Loucy (cell line): Measurements from ENCODE around the gene FGFRL1.

Experiments
- H2AFZ ChIP-seq: fragments of 200-600 bp; sonication (generic); 2 replicates; pipeline ENCODE4 v1.6.0; 2016; ENCODE audit warnings: antibody characterized with exemption, mild to moderate bottlenecking, low read length, moderate library complexity
- H3F3A ChIP-seq: fragments of 200-600 bp; 2 replicates; pipeline ENCODE4 v1.6.0; 2016; ENCODE audit warnings: antibody characterized with exemption, low read depth, mild to moderate bottlenecking
- H3K27me3 ChIP-seq: fragments of 200-600 bp; sonication (generic); 2 replicates; pipeline ENCODE4 v1.6.1; 2014; ENCODE audit warnings: low read length, mild to moderate bottlenecking; ENCODE audit not compliant: insufficient read depth, poor library complexity, severe bottlenecking
- H3K36me3 ChIP-seq: fragments of 200-600 bp; sonication (generic); 2 replicates; pipeline ENCODE4 v1.6.1; 2016; ENCODE audit warnings: low read length; ENCODE audit not compliant: insufficient read depth
- H3K4me1 ChIP-seq: fragments of 200-600 bp; sonication (generic); 2 replicates; pipeline ENCODE4 v1.5.1; 2014; ENCODE audit warnings: low read length, mild to moderate bottlenecking; ENCODE audit not compliant: insufficient read depth, poor library complexity, severe bottlenecking
- H3K4me2 ChIP-seq: fragments of 200-600 bp; sonication (generic); 2 replicates; pipeline ENCODE4 v1.6.0; 2014; ENCODE audit warnings: antibody characterized with exemption, low read length, low read depth, mild to moderate bottlenecking; ENCODE audit not compliant: poor library complexity, severe bottlenecking
- H3K4me3 ChIP-seq: fragments of 200-600 bp; sonication (generic); 2 replicates; pipeline ENCODE4 v1.5.1; 2014; ENCODE audit warnings: low read length, mild to moderate bottlenecking, mixed read lengths; ENCODE audit not compliant: poor library complexity, severe bottlenecking
- H3K79me2 ChIP-seq: fragments of 200-600 bp; sonication (generic); 2 replicates; pipeline ENCODE4 v1.6.1; 2014; ENCODE audit warnings: low read length; ENCODE audit not compliant: insufficient read depth
- H3K9ac ChIP-seq: fragments of 200-600 bp; sonication (generic); 2 replicates; pipeline ENCODE4 v1.6.0; 2014; ENCODE audit warnings: mild to moderate bottlenecking, low read depth, low read length, moderate library complexity; ENCODE audit not compliant: poor library complexity, severe bottlenecking
- H3K9me2 ChIP-seq: fragments of 200-600 bp; sonication (generic); replicated peaks from 2 replicates; pipeline ENCODE4 v1.6.1; 2016; ENCODE audit warnings: low read depth, low read length, mixed read lengths
- H3K9me3 ChIP-seq: fragments of 200-600 bp; sonication (generic); 2 replicates; pipeline ENCODE4 v1.6.1; 2014; ENCODE audit warnings: mild to moderate bottlenecking, antibody characterized with exemption, low read length, low read depth; ENCODE audit not compliant: insufficient read depth
- H4K20me1 ChIP-seq: fragments of 200-600 bp; sonication (generic); 2 replicates; pipeline ENCODE4 v1.6.0; 2014; ENCODE audit warnings: antibody characterized with exemption, low read length, mild to moderate bottlenecking; ENCODE audit not compliant: insufficient read depth, poor library complexity, severe bottlenecking
- CTCF ChIP-seq: fragments of 200-600 bp; sonication (generic); conservative IDR thresholded peaks from 2 replicates; pipeline ENCODE4 v1.5.1; 2014; ENCODE audit warnings: mild to moderate bottlenecking, antibody characterized with exemption, low read length
- EZH2phosphoT487 ChIP-seq: fragments of 200-600 bp; IDR thresholded peaks from 2 replicates; pipeline ENCODE4 v1.6.1; 2018; ENCODE audit warnings: antibody characterized with exemption, mild to moderate bottlenecking, moderate library complexity, borderline replicate concordance

The FGFRL1 gene

GRCh38 chr4:1060621-1061020 lies 49.2 kb downstream of the FGFRL1 start:
- Histone ChIP-seq H3K27me3 (no peaks in the 10 kb centered on the region), H3K9me2 (no peaks in the 10 kb centered on the region), H4K20me1 (no peaks in the 10 kb centered on the region), H3K36me3 (no peaks in the 10 kb centered on the region), H3F3A (no peaks in the 10 kb centered on the region), H3K4me1 (no peaks in the 10 kb centered on the region), H3K79me2 (no peaks in the 10 kb centered on the region), H3K4me3 (no peak overlapping the region), H3K9ac (no peak overlapping the region), H2AFZ (no peak overlapping the region), H3K4me2 (no peak overlapping the region), H3K9me3 (no peaks in the 10 kb centered on the region; the same call in 1 of the 2 replicates)
- TF ChIP-seq CTCF, result no peak
- no peak for TF ChIP-seq EZH2phosphoT487

GRCh38 chr4:1061056-1061700 lies 49.8 kb downstream of the FGFRL1 start:
- Histone ChIP-seq H2AFZ (no peak overlapping the region), H3K9me3 (no peaks in the 10 kb centered on the region; the same call in 1 of the 2 replicates), H3K9me2 (no peaks in the 10 kb centered on the region), H4K20me1 (no peaks in the 10 kb centered on the region), H3K4me1 (no peaks in the 10 kb centered on the region), H3K9ac (no peak overlapping the region), H3K36me3 (no peaks in the 10 kb centered on the region), H3K4me2 (no peak overlapping the region), H3K27me3 (no peaks in the 10 kb centered on the region), H3K4me3 (no peak overlapping the region), H3K79me2 (no peaks in the 10 kb centered on the region), H3F3A (no peaks in the 10 kb centered on the region)
- TF ChIP-seq CTCF, result no peak

GRCh38 chr4:1061760-1062159 lies 50.3 kb downstream of the FGFRL1 start:
- TF ChIP-seq EZH2phosphoT487 (no peak), CTCF (no peak)
- H2AFZ ChIP-seq, result no peak overlapping the region
- H3K4me3 ChIP-seq, result no peak overlapping the region
- H3K9ac ChIP-seq, result no peak overlapping the region
- H3F3A ChIP-seq, result no peaks in the 10 kb centered on the region
- no peaks in the 10 kb centered on the region for H4K20me1 ChIP-seq
- H3K4me2 ChIP-seq, result no peak overlapping the region
- H3K27me3 ChIP-seq, result no peaks in the 10 kb centered on the region
- H3K9me2 ChIP-seq, result no peaks in the 10 kb centered on the region
- no peaks in the 10 kb centered on the region for H3K36me3 ChIP-seq
- H3K79me2 ChIP-seq, result no peaks in the 10 kb centered on the region
- no peaks in the 10 kb centered on the region for H3K4me1 ChIP-seq
- H3K9me3 ChIP-seq, result no peaks in the 10 kb centered on the region; the same call in 1 of the 2 replicates
